PFSK-1 (cell line): ENCODE results near the gene KAT2B.

Source experiments
- FOXP2 ChIP-seq: optimal IDR thresholded peaks from 2 replicates; pipeline ENCODE3; 2011; ENCODE audit warnings: borderline replicate concordance, control low read depth, inconsistent platforms; ENCODE audit not compliant: insufficient read depth; ENCODE audit errors: extremely low read length, extremely low read depth
- POLR2AphosphoS5 ChIP-seq: IDR thresholded peaks from 2 replicates; pipeline ENCODE4 v1.6.1; 2012; ENCODE audit warnings: low read depth, mild to moderate bottlenecking, control low read depth, low read length, moderate library complexity
- SIN3A ChIP-seq: IDR thresholded peaks from 2 replicates; pipeline ENCODE4 v1.6.1; 2012; ENCODE audit warnings: mild to moderate bottlenecking, low read length, moderate library complexity, borderline replicate concordance; ENCODE audit not compliant: insufficient read depth
- TAF1 ChIP-seq: IDR thresholded peaks from 2 replicates; pipeline ENCODE4 v1.6.1; 2012; ENCODE audit warnings: low read length, control low read depth, borderline replicate concordance; ENCODE audit not compliant: insufficient read depth
- TF ChIP-seq, protein P1 (sequence below), 2 experiments: IDR thresholded peaks; 2 replicates each; pipeline versions ENCODE4 v1.6.1 to v1.8.0; 2011 to 2012; ENCODE audit warnings: low read depth in 2 of 2, low read length in 2 of 2, control low read depth in 1 of 2, inconsistent platforms in 1 of 2, mild to moderate bottlenecking in 1 of 2, moderate library complexity in 1 of 2; ENCODE audit not compliant: insufficient read depth in 1 of 2

Gene KAT2B

DNA sequence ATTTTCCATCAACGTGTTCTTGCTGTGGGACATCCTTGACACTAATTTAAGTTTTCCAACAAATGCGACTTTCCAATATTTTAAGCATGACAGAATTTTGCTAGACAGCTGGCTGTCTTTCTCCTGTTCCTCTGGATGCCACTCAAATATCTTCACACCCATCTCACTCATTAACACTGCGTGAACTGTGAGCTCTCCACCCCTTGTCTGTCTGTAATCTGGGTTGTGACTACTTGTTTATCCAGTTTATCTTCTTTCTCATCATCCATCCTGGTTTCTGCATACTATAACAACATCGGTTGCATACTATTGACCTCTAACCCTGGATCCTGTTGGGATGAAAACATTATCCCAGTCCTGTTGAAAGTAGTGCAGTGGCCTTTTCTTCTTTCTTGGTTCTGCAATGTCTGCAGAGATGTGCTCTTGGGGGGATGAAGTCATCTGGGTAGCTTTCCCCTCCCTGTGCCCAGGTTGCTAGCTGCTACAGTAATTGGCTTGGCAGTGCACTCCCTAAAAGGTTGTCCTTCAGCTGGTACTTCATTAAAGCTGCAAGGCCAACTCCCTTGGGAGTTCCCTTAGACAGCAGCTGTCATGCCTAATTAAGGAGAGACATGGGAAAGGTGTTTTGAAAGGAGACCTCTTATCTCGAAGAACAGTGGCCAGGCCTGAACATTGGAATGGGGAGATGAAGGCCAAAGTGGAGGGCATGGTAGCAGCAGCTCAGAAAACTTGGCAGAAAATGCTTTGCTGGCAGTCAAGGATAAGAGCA is 24.7 kb downstream of the KAT2B start:
- no peak for TF ChIP-seq POLR2AphosphoS5
- TF ChIP-seq, protein P1, sequence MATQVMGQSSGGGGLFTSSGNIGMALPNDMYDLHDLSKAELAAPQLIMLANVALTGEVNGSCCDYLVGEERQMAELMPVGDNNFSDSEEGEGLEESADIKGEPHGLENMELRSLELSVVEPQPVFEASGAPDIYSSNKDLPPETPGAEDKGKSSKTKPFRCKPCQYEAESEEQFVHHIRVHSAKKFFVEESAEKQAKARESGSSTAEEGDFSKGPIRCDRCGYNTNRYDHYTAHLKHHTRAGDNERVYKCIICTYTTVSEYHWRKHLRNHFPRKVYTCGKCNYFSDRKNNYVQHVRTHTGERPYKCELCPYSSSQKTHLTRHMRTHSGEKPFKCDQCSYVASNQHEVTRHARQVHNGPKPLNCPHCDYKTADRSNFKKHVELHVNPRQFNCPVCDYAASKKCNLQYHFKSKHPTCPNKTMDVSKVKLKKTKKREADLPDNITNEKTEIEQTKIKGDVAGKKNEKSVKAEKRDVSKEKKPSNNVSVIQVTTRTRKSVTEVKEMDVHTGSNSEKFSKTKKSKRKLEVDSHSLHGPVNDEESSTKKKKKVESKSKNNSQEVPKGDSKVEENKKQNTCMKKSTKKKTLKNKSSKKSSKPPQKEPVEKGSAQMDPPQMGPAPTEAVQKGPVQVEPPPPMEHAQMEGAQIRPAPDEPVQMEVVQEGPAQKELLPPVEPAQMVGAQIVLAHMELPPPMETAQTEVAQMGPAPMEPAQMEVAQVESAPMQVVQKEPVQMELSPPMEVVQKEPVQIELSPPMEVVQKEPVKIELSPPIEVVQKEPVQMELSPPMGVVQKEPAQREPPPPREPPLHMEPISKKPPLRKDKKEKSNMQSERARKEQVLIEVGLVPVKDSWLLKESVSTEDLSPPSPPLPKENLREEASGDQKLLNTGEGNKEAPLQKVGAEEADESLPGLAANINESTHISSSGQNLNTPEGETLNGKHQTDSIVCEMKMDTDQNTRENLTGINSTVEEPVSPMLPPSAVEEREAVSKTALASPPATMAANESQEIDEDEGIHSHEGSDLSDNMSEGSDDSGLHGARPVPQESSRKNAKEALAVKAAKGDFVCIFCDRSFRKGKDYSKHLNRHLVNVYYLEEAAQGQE (IDR thresholded peaks at IDR 0.05; ENCODE audit: insufficient read depth in 1 of 2, low read depth in 2 of 2, low read length in 2 of 2): no peak
- TF ChIP-seq TAF1: no peak
- TF ChIP-seq FOXP2: no peak
- TF ChIP-seq SIN3A: no peak

DNA sequence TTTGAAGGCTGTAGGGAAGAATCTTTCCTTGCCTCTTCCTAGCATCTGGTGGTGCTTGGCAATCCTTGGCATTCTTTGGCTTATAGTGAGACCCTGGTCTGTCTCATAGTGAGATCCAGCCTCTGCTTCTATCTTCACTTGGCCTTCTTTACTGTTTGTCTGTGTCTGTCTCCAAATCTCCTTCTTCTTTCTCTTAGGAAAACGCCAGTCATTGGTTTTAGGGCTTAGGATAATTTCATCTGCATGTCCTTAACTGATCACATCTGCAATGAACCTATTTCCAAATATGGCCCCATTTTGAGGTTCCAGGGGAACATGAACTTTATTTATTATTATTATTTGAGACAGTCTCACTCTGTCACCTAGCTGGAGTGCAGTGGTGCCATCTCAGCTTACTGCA is 25.8 kb downstream of the KAT2B start:
- TF ChIP-seq FOXP2: no peak
- TF ChIP-seq TAF1: no peak
- no peak for TF ChIP-seq SIN3A
- no peak for TF ChIP-seq POLR2AphosphoS5
- TF ChIP-seq, protein P1 (IDR thresholded peaks at IDR 0.05; ENCODE audit: insufficient read depth in 1 of 2, low read depth in 2 of 2, low read length in 2 of 2): no peak

DNA sequence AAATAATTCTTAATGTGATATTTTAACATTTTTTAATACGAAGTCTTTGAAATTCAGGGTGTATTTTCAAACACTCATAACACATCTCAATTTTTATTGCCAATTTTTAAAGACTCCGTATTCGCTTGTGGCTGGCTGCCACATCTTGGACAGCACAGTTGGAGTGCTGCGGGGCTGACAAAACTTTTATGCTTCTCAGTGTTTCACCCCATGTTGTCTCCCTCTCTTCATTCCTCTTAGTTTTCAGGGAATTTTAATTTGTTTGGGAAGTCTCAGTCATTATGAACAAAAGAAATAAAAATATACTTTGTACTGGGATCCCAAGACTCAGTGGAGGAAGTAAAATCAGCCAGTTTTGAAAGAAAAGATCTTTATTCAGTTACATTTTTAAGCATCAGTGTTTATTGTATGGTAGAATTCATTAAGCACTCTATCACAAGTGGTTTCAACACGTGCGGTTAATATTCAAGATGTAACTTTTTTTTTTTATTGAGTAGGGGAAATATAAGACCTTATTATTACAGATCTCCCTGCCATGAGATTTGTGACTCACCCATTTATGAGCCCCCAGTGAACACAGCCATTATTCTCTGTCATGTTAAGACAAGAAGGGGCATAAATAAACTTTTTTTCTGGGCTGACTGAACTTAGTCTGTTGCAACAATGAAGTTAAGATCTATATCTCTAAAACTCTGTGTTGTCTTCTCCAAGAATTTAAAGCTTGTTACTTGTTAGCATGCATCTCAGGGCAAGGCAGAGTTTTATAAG is 26.8 kb downstream of the KAT2B start:
- TF ChIP-seq TAF1 (no peak), FOXP2 (no peak), POLR2AphosphoS5 (no peak), SIN3A (no peak)
- TF ChIP-seq, protein P1 (IDR thresholded peaks at IDR 0.05; ENCODE audit: insufficient read depth in 1 of 2, low read depth in 2 of 2, low read length in 2 of 2): no peak

DNA sequence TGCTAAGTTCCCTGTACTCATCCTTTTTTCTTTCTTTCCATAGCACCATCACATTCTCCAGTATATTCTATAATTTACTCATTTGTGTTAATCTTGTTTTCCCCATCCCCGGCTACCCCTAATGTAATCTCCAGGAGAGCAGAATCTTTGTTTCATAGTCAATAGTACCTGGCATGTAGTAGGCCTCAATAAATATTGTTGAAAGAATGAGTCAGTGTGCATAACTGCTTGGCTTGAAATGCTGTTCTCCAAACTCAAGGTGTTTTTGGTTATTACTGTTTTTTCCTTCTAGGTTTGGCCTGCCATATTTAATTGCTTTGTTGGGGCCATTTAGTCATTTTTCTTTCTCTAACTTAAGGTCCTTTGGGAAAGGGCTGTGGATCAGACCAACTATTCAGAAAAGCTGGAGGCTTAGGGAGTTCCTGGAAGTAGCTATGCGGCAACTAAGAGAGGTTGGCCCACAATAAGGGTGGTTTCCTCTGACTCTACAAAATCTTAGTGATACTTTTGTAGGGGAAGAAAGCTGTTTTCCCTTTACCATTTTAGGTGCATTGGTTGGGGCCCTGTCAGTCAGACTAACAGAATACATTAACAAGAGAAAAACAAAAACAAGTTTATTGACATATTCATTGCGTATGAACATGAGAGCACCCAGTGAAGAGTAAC is 28.4 kb downstream of the KAT2B start:
- TF ChIP-seq POLR2AphosphoS5 (no peak), FOXP2 (no peak), SIN3A (no peak), TAF1 (no peak)
- TF ChIP-seq, protein P1 (IDR thresholded peaks at IDR 0.05; ENCODE audit: insufficient read depth in 1 of 2, low read depth in 2 of 2, low read length in 2 of 2): no peak
